Measurements from ENCODE around the gene RHOBTB1.
A peak's percentile ranks its signal among the peaks of the same experiment; 100 is the strongest.
"Not testable (repeated sequence)": the region's sequence is repeated elsewhere in the genome, so short reads cannot be mapped to it uniquely, and the experiment has no call there.

RHOBTB1 gene

GRCh38 chr10:60973086-60973485 lies 29.1 kb upstream of the RHOBTB1 start:
- no peak overlapping the region for H3K27ac ChIP-seq

GRCh38 chr10:60972181-60972580 lies 28.2 kb upstream of the RHOBTB1 start:
- not testable (repeated sequence) for H3K27ac ChIP-seq

More at GRCh38 chr10:60973086-60973485, 29.1 kb upstream of the RHOBTB1 start:
- TF ChIP-seq CTCF (conservative IDR thresholded peaks at IDR 0.05) (no peak), ZFX (IDR thresholded peaks at IDR 0.05) (no peak)

- H3K27ac ChIP-seq: no peak overlapping the region
- TF ChIP-seq CTCF (conservative IDR thresholded peaks at IDR 0.05) (no peak), ZFX (IDR thresholded peaks at IDR 0.05) (no peak)
Observed at GRCh38 chr10:60970526-60970925, 26.5 kb upstream of the RHOBTB1 start.

- H3K27ac ChIP-seq: no peak overlapping the region
- no peak for TF ChIP-seq CTCF (conservative IDR thresholded peaks at IDR 0.05)
- no peak for TF ChIP-seq ZFX (IDR thresholded peaks at IDR 0.05)
Observed at GRCh38 chr10:60968504-60968903, 24.5 kb upstream of the RHOBTB1 start.

GRCh38 chr10:60967854-60968484 lies 24.0 kb upstream of the RHOBTB1 start:
- H3K27ac ChIP-seq: no peak overlapping the region; the same call in 1 of the 2 replicates
- TF ChIP-seq CTCF (conservative IDR thresholded peaks at IDR 0.05) (no peak), ZFX (IDR thresholded peaks at IDR 0.05) (no peak)

GRCh38 chr10:60967260-60967659 lies 23.3 kb upstream of the RHOBTB1 start:
- peak overlapping the region; percentile 11; the same call in 1 of the 2 replicates for H3K27ac ChIP-seq
- TF ChIP-seq CTCF (conservative IDR thresholded peaks at IDR 0.05) (no peak), ZFX (IDR thresholded peaks at IDR 0.05) (no peak)

- no peak for TF ChIP-seq CTCF (conservative IDR thresholded peaks at IDR 0.05)
- no peak for TF ChIP-seq ZFX (IDR thresholded peaks at IDR 0.05)
- H3K27ac ChIP-seq: no peak overlapping the region
Observed at GRCh38 chr10:60965696-60966095, 21.7 kb upstream of the RHOBTB1 start.
